Progenitor cell of endocrine pancreas (in vitro differentiated cells): Measurements from ENCODE around the gene MYO7A. TPM values are rescaled to one million over a fixed set of nuclear protein-coding genes. Genes with fewer than 3 reads are reported as not detected.

Experiments
- DNase-seq: peaks from one replicate; pipeline ENCODE4 v3.0.0; 2021; ENCODE audit warnings: low spot score; ENCODE audit not compliant: unreplicated experiment
- H3K27ac Mint-ChIP-seq: 2 replicates; pipeline ENCODE4 v1.8.0; 2021; ENCODE audit warnings: mild to moderate bottlenecking, moderate library complexity, mixed read lengths
- H3K27me3 Mint-ChIP-seq: 2 replicates; pipeline ENCODE4 v1.8.0; 2021; ENCODE audit warnings: mixed read lengths
- H3K36me3 Mint-ChIP-seq: 2 replicates; pipeline ENCODE4 v1.8.0; 2022; ENCODE audit warnings: mixed read lengths; ENCODE audit not compliant: insufficient read depth
- H3K4me1 Mint-ChIP-seq: 2 replicates; pipeline ENCODE4 v1.8.0; 2021; ENCODE audit warnings: low read depth, mixed read lengths
- H3K4me3 Mint-ChIP-seq: 2 replicates; pipeline ENCODE4 v1.8.0; 2021; ENCODE audit warnings: low read depth, mild to moderate bottlenecking, moderate library complexity, mixed read lengths
- H3K9me3 Mint-ChIP-seq: 2 replicates; pipeline ENCODE4 v1.8.0; 2021; ENCODE audit warnings: low read depth, mixed read lengths
- CTCF ChIP-seq: fragments of 200-600 bp; sonication (generic); IDR thresholded peaks from one replicate; pipeline ENCODE4 v1.5.0; 2021; ENCODE audit warnings: antibody characterized with exemption, mild to moderate bottlenecking; ENCODE audit not compliant: unreplicated experiment
- total RNA-seq: library from RNA; stranded (reverse); gene quantifications from 2 replicates; pipeline ENCODE4 v1.2.1, GENCODE V29; 2021

The MYO7A gene
- total RNA-seq, 1 donor from 2014 or later: 5.7 TPM

GRCh38 chr11:77176996-77177395, 49.0 kb downstream of the MYO7A start:
- Mint-ChIP-seq H3K4me3 (no peak overlapping the region), H3K36me3 (no peaks in the 10 kb centered on the region), H3K9me3 (no peaks in the 10 kb centered on the region), H3K27ac (no peak overlapping the region), H3K27me3 (no peaks in the 10 kb centered on the region), H3K4me1 (peaks cover 14% of the 10 kb centered on the region)
- no peak for DNase-seq
- no peak for TF ChIP-seq CTCF

GRCh38 chr11:77178150-77178549, 50.1 kb downstream of the MYO7A start:
- TF ChIP-seq CTCF: no peak
- H3K9me3 Mint-ChIP-seq: no peaks in the 10 kb centered on the region
- no peaks in the 10 kb centered on the region for H3K36me3 Mint-ChIP-seq
- no peak overlapping the region for H3K4me3 Mint-ChIP-seq
- H3K4me1 Mint-ChIP-seq: peaks cover 9% of the 10 kb centered on the region
- no peaks in the 10 kb centered on the region for H3K27me3 Mint-ChIP-seq
- H3K27ac Mint-ChIP-seq: no peak overlapping the region
- DNase-seq: no peak

GRCh38 chr11:77179048-77179447, 51.0 kb downstream of the MYO7A start:
- no peak for TF ChIP-seq CTCF
- no peaks in the 10 kb centered on the region for H3K27me3 Mint-ChIP-seq
- no peaks in the 10 kb centered on the region for H3K36me3 Mint-ChIP-seq
- no peak overlapping the region for H3K4me3 Mint-ChIP-seq
- DNase-seq: no peak
- H3K4me1 Mint-ChIP-seq: peaks cover 3% of the 10 kb centered on the region
- no peaks in the 10 kb centered on the region for H3K9me3 Mint-ChIP-seq
- no peak overlapping the region for H3K27ac Mint-ChIP-seq

GRCh38 chr11:77179681-77180080, 51.6 kb downstream of the MYO7A start:
- no peak for TF ChIP-seq CTCF
- DNase-seq: no peak

GRCh38 chr11:77180346-77180745, 52.3 kb downstream of the MYO7A start:
- H3K27ac Mint-ChIP-seq: no peak overlapping the region
- H3K27me3 Mint-ChIP-seq: no peaks in the 10 kb centered on the region
- H3K9me3 Mint-ChIP-seq: no peaks in the 10 kb centered on the region
- no peaks in the 10 kb centered on the region for H3K36me3 Mint-ChIP-seq
- DNase-seq: no peak
- H3K4me3 Mint-ChIP-seq: no peak overlapping the region
- TF ChIP-seq CTCF: no peak
- H3K4me1 Mint-ChIP-seq: no peaks in the 10 kb centered on the region

More at GRCh38 chr11:77179681-77180080, 51.6 kb downstream of the MYO7A start:
- Mint-ChIP-seq H3K4me1 (no peaks in the 10 kb centered on the region), H3K27ac (no peak overlapping the region), H3K36me3 (no peaks in the 10 kb centered on the region), H3K9me3 (no peaks in the 10 kb centered on the region), H3K27me3 (no peaks in the 10 kb centered on the region), H3K4me3 (no peak overlapping the region)

GRCh38 chr11:77181226-77181625, 53.2 kb downstream of the MYO7A start:
- H3K27ac Mint-ChIP-seq: no peak overlapping the region
- no peaks in the 10 kb centered on the region for H3K9me3 Mint-ChIP-seq

More at GRCh38 chr11:77181226-77181625, 53.2 kb downstream of the MYO7A start:
- Mint-ChIP-seq H3K4me3 (no peak overlapping the region), H3K36me3 (no peaks in the 10 kb centered on the region), H3K4me1 (no peaks in the 10 kb centered on the region), H3K27me3 (no peaks in the 10 kb centered on the region)
- no peak for TF ChIP-seq CTCF
- no peak for DNase-seq
